GM18868 (cell line): ENCODE data around the gene NLGN4Y.
A peak's percentile ranks its signal among the peaks of the same experiment; 100 is the strongest.

Experiments
- ATAC-seq: cut with Tn5 transposase; IDR thresholded peaks from one replicate; pipeline ENCODE4 v1.9.1; 2021; ENCODE audit warnings: mild to moderate bottlenecking, moderate library complexity; ENCODE audit not compliant: unreplicated experiment

Gene NLGN4Y

GRCh38 chrY:14524272-14525231 lies at the start of gene NLGN4Y:
NLGN4Y (plus strand) TSS chrY:14524529; CDS start chrY:14622120, 97,591 bp downstream.
- ATAC-seq, result peak; percentile 75

- no peak for ATAC-seq
Measured at GRCh38 chrY:14485935-14486334, 38.4 kb upstream of the NLGN4Y start.

GRCh38 chrY:14490226-14490625 lies 34.1 kb upstream of the NLGN4Y start:
- no peak for ATAC-seq

DNA sequence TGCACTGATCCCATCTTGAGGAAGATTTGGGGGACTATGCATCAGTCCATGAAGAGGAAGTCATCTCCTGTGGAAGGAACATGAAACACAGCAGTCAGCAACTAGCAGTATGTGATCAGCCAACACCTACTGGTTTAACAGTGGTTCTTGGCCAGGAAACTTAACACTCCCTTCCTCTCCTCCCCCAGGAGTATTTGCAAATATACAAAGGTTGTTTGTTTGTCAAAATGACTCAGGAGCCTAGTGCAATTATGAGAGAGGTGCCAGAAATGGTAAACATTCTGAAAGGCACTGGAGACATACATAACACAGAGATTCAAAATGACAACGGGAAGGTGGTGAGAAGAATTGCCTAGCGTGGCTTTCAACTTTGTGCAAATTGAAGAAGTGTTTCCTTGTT lies 26.3 kb upstream of the NLGN4Y start:
- no peak for ATAC-seq

- ATAC-seq, result no peak
Measured at GRCh38 chrY:14504592-14504991, 19.7 kb upstream of the NLGN4Y start.

GRCh38 chrY:14522379-14522950 lies 1.9 kb upstream of the NLGN4Y start:
- ATAC-seq, result no peak

GRCh38 chrY:14523491-14524271 lies 648 bp upstream of the NLGN4Y start:
- ATAC-seq, result peak; percentile 15

DNA sequence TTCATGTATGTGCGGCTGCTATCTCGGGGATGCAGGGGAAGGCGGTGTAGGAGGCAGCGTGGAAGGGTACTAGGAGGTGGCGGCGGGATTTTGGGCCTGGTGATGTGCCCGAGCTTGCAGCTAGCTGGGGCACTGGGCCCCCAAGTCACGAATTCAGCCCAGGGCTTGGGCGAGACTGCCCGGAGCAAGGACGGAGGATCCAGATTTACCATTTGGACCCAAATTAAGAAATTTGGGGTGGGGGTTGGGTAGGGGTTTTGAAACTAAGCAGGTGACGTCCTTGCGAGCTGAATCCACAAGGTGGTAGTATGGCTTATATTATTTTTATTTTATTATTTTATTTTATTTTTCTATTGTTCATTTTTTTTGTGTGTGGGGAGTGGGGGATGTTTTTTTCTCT lies 986 bp downstream of the NLGN4Y start:
- ATAC-seq, result no peak

DNA sequence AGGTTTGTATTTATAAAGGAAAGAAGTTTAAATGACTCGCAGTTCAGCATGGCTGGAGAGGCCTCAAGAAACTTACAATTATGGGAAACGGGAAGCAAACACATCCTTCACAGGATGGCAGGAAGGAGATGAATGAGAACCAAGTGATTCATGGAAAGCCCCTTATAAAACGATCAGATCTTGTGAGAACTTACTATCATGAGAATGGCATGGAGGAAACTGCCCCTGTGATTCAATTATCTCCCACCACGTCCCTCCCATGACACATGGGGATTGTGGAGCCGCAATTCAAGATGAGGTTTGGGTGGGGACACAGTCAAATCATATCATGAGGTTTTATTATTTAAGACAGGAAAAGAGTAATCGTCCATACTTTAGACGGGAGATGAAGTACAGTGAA lies 4.0 kb downstream of the NLGN4Y start:
- ATAC-seq, result no peak

DNA sequence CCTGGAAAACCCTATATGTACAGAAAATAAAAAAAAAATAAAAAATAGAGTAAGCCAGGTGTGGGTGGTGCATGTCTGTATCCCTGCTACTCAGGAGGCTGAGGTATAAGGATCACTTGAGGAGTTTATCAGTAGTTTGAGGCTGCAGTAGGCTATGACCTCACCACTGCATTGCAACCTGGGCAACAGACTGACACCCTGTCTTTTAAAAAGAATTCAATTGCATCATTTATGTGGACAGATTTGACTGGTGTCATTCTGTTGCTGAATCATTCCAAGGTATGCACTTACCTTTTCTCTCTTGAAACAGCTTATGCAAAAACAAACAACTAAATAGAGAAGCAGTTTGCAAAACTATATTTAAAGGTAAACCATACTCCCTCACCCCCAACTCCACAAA lies 12.4 kb downstream of the NLGN4Y start:
- ATAC-seq, result no peak

GRCh38 chrY:14543506-14543905 lies 19.2 kb downstream of the NLGN4Y start:
- ATAC-seq, result no peak

DNA sequence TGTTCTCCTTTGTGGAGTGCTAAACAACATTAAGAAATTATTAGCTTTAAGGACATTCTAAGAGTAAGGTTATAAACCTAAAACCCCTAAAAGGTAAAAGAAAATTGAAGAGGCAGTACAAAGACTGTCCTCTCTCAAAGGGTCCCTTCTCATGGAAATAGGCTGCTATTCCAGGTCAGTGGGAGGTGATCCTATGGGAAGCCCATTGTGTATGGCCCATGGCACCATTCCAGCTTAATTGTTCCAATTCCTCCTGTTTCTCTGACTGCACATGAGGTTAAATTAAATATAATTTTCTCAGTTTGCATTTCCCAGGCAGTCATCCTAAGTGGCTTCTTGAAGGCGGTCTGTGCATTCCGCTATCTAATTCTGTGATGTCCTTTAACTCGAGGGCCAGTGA lies 57.0 kb downstream of the NLGN4Y start:
- no peak for ATAC-seq

GRCh38 chrY:14586725-14587124 lies 62.4 kb downstream of the NLGN4Y start:
- ATAC-seq, result no peak

DNA sequence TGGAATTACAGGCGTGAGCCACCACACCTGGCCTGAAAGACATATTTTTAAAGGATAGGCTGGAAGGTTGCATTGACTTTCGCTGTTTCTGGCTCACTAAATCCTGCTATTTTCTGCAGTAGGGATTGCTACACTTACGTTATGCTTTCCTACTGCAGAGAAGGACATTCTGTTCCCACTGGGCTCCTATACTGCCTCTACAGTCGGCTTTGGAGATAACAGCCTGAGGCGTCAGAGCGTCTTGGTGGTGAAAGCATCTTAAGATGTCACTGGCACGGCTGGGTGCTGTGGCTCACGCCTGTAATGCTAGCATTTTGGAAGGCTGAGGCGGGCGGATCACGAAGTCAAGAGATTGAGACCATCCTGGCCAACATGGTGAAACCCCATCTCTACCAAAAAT lies 77.0 kb downstream of the NLGN4Y start:
- no peak for ATAC-seq

DNA sequence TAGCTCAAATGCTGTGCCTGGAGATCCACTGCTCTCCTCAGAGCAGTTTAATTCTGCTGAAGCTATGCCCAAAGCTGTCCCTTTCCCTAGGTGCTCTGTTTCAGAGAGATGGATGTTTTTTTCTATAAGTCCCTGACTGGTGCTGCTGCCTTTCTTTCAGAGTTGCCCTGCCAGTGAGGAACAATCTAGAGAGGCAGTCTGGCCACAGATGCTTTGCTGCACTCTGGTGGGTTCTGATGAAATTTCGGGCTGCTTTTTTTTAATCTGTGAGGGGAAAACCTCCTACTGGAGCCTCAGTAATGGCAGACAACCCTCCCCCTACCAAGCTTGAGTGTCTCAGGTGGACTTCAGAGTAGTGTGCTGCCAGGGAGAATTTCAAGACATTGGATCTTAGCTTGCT lies 93.3 kb downstream of the NLGN4Y start:
- no peak for ATAC-seq

- no peak for ATAC-seq
Measured at GRCh38 chrY:14618513-14618912, 94.2 kb downstream of the NLGN4Y start.

- ATAC-seq, result no peak
Measured at GRCh38 chrY:14628208-14628607, 103.9 kb downstream of the NLGN4Y start.

- no peak for ATAC-seq
Measured at GRCh38 chrY:14631676-14632075, 107.3 kb downstream of the NLGN4Y start.

GRCh38 chrY:14633718-14634117 lies 109.4 kb downstream of the NLGN4Y start:
- no peak for ATAC-seq

- no peak for ATAC-seq
Measured at GRCh38 chrY:14634954-14635353, 110.6 kb downstream of the NLGN4Y start.

- ATAC-seq, result no peak
Measured at GRCh38 chrY:14637551-14637950, 113.2 kb downstream of the NLGN4Y start.

- ATAC-seq, result no peak
Measured at GRCh38 chrY:14641853-14642252, 117.5 kb downstream of the NLGN4Y start.
